HG03097 (cell line): ENCODE data around the gene TAB3.
"Not testable (repeated sequence)": the region's sequence is repeated elsewhere in the genome, so short reads cannot be mapped to it uniquely, and the experiment has no call there.

Source experiments
- ATAC-seq: cut with Tn5 transposase; IDR thresholded peaks from one replicate; pipeline ENCODE4 v1.9.1; 2021; ENCODE audit not compliant: unreplicated experiment, low FRiP score

The TAB3 gene

GRCh38 chrX:30821116-30821515, 67.9 kb downstream of the TAB3 start:
- ATAC-seq: no peak

GRCh38 chrX:30819080-30819479, 70.0 kb downstream of the TAB3 start:
- ATAC-seq: no peak

- no peak for ATAC-seq
Observed at GRCh38 chrX:30816079-30816478, 73.0 kb downstream of the TAB3 start.

- ATAC-seq: no peak
Observed at GRCh38 chrX:30814978-30815377, 74.1 kb downstream of the TAB3 start.

GRCh38 chrX:30812326-30812725, 76.7 kb downstream of the TAB3 start:
- peak; percentile 98 for ATAC-seq

- no peak for ATAC-seq
Observed at GRCh38 chrX:30806187-30806728, 82.8 kb downstream of the TAB3 start.

- ATAC-seq: no peak
Observed at GRCh38 chrX:30804462-30804861, 84.6 kb downstream of the TAB3 start.

- no peak for ATAC-seq
Observed at GRCh38 chrX:30800901-30801300, 88.2 kb downstream of the TAB3 start.

GRCh38 chrX:30799327-30799726, 89.7 kb downstream of the TAB3 start:
- ATAC-seq: no peak

- no peak for ATAC-seq
Observed at GRCh38 chrX:30798810-30799209, 90.2 kb downstream of the TAB3 start.

GRCh38 chrX:30797301-30797700, 91.8 kb downstream of the TAB3 start:
- not testable (repeated sequence) for ATAC-seq

GRCh38 chrX:30795981-30796958, 92.8 kb downstream of the TAB3 start:
- no peak for ATAC-seq

- no peak for ATAC-seq
Observed at GRCh38 chrX:30794497-30794896, 94.6 kb downstream of the TAB3 start.

- ATAC-seq: no peak
Observed at GRCh38 chrX:30793767-30794103, 95.3 kb downstream of the TAB3 start.

GRCh38 chrX:30793075-30793766, 95.8 kb downstream of the TAB3 start:
- ATAC-seq: no peak

GRCh38 chrX:30791296-30792278, 97.5 kb downstream of the TAB3 start:
- no peak for ATAC-seq

- no peak for ATAC-seq
Observed at GRCh38 chrX:30787012-30787411, 102.0 kb downstream of the TAB3 start.

- no peak for ATAC-seq
Observed at GRCh38 chrX:30786374-30786773, 102.7 kb downstream of the TAB3 start.

GRCh38 chrX:30781711-30782444, 107.2 kb downstream of the TAB3 start:
- ATAC-seq: no peak
